ENCODE results near the gene LRRC15.

- TF ChIP-seq ZNF384 (IDR thresholded peaks at IDR 0.05) (no peak), SUZ12 (IDR thresholded peaks at IDR 0.05) (no peak)
Observed at GRCh38 chr3:194401868-194402329, 32.4 kb upstream of the LRRC15 start.

Measured in HEK293T (cell line).